Measurements from ENCODE around the gene FAM118A. TPM values are rescaled to one million over a fixed set of nuclear protein-coding genes. Genes with fewer than 3 reads are reported as not detected.
A peak's percentile ranks its signal among the peaks of the same experiment; 100 is the strongest.

The FAM118A gene
- total RNA-seq, 1 experiment from 2014 or later = 37.9 TPM

GRCh38 chr22:45286854-45287551, 22.7 kb upstream of the FAM118A start:
- Histone ChIP-seq H3K9ac (ENCODE audit: extremely low read depth, insufficient read length, low read length) (no peak overlapping the region), H3K23ac (ENCODE audit: insufficient read length, low read depth, low read length) (no peak overlapping the region), H4K20me1 (ENCODE audit: control insufficient read depth, insufficient read depth, insufficient read length) (no peaks in the 10 kb centered on the region), H2BK15ac (ENCODE audit: low read depth, low read length) (no peak overlapping the region), H3K14ac (ENCODE audit: insufficient read depth, low read length) (0 out of 2 replicates have a peak overlapping the region, but pooled peaks have one; percentile 23), H3K4me2 (ENCODE audit: insufficient read depth, insufficient read length, low read length) (no peak overlapping the region), H3K23me2 (ENCODE audit: insufficient read length, low read depth, low read length, poor library complexity, severe bottlenecking) (peaks cover 10% of the 10 kb centered on the region), H3K79me2 (ENCODE audit: insufficient read depth, low read length) (no peaks in the 10 kb centered on the region), H3K56ac (ENCODE audit: insufficient read length, low read depth, low read length) (no peak overlapping the region), H3K4me1 (ENCODE audit: insufficient read depth, low read length) (peaks cover 2% of the 10 kb centered on the region; the same call in 1 of the 2 replicates), H3K79me1 (ENCODE audit: insufficient read depth, low read depth, low read length, poor library complexity, severe bottlenecking) (no peaks in the 10 kb centered on the region), H3K27me3 (ENCODE audit: insufficient read depth, low read length) (peaks cover 5% of the 10 kb centered on the region; the same call in 1 of the 2 replicates), H2BK5ac (ENCODE audit: insufficient read length, low read length) (no peak overlapping the region), H3K18ac (ENCODE audit: insufficient read length, low read depth, low read length) (no peak overlapping the region), H4K5ac (ENCODE audit: insufficient read length, low read depth, low read length) (no peak overlapping the region), H2AK5ac (ENCODE audit: insufficient read length, low read length) (no peak overlapping the region), H3T11ph (ENCODE audit: low read length) (no peak overlapping the region), H2BK120ac (ENCODE audit: low read depth, low read length, poor library complexity, severe bottlenecking) (no peak overlapping the region), H4K91ac (ENCODE audit: insufficient read length, low read depth, low read length) (no peak overlapping the region), H4K8ac (replicated peaks; ENCODE audit: insufficient read length, low read depth, low read length) (no peak overlapping the region), H2BK20ac (ENCODE audit: low read depth, low read length, poor library complexity, severe bottlenecking) (no peak overlapping the region), H2AFZ (ENCODE audit: low read length) (no peak overlapping the region), H3K27ac (ENCODE audit: insufficient read length, low read depth, low read length) (no peak overlapping the region), H2BK12ac (ENCODE audit: insufficient read length, low read depth, low read length) (no peak overlapping the region), H3K9me3 (ENCODE audit: control insufficient read depth, low read depth, low read length) (no peaks in the 10 kb centered on the region), H3K4ac (ENCODE audit: low read depth, low read length) (no peak overlapping the region)
- Mint-ChIP-seq H3K4me3 (no peak overlapping the region), H3K27ac (no peak overlapping the region), H3K36me3 (ENCODE audit: insufficient read depth in 1 of 3, low read depth in 3 of 3) (no peaks in the 10 kb centered on the region; a peak in 1 of 7 replicates), H3K9me3 (no peaks in the 10 kb centered on the region), H3K4me1 (peaks cover 17 to 19% of the 10 kb centered on the region in 2 experiments), H3K27me3 (ENCODE audit: low read depth) (peaks cover 53% of the 10 kb centered on the region)
- WGBS (ENCODE audit: extremely low coverage, insufficient read length, low lambda C conversion rate) = no CpG with 5 or more reads among the region's 12 CpGs
- no peak for TF ChIP-seq CTCF (conservative IDR thresholded peaks at IDR 0.05)
- no peak for DNase-seq
